HCT116 (cell line): ENCODE measurements around the gene TDP1. TPM values are rescaled to one million over a fixed set of nuclear protein-coding genes. Genes with fewer than 3 reads are reported as not detected.

Source experiments
- ATAC-seq: fragments of 200-7000 bp; cut with Tn5 transposase; 2 replicates; pipeline ENCODE4 v1.9.1; 2020; ENCODE audit warnings: mild to moderate bottlenecking, moderate library complexity
- BruUV-seq: library from RNA; stranded (reverse); fragments of 400-500 nt; replicated peaks from 2 replicates; lab custom pipeline; 2021; lab: Mats Ljungman, UMichigan
- CTCF ChIA-PET: fragments of 300-600 bp; sonication (Branson Sonifier 250); formaldehyde crosslinking; loops from one replicate; lab custom pipeline; 2021; ENCODE audit warnings: antibody characterized with exemption; lab: Charles Lee
- POLR2A ChIA-PET: fragments of 300-600, 350-600 bp; sonication (Branson Sonifier 250); formaldehyde crosslinking; loops from one replicate; lab custom pipeline; 2021; ENCODE audit warnings: antibody characterized with exemption; lab: Charles Lee
- RAD21 ChIA-PET, 2 experiments: fragments of 300-600 bp; sonication (Branson Sonifier 250); formaldehyde crosslinking; loops; one replicate each; lab custom pipeline; 2023; ENCODE audit warnings: low total read pairs in 2 of 2; ENCODE audit not compliant: uncharacterized antibody in 2 of 2, unreplicated experiment in 2 of 2, low non-redundant PET in 1 of 2; lab: Charles Lee
- DNase-seq: peaks from one replicate; pipeline ENCODE4 v3.0.0-alpha.2; 2010; ENCODE audit warnings: low read depth, low spot score
- H2AFZ ChIP-seq: fragments of 200-600 bp; shearing (Covaris generic), sonication (generic); 2 replicates; pipeline ENCODE4 v1.6.1; 2017; ENCODE audit warnings: low read depth, mixed run types, mixed read lengths, antibody characterized with exemption, low read length; ENCODE audit not compliant: poor library complexity, severe bottlenecking
- H3K27ac ChIP-seq: 2 replicates; pipeline ENCODE4 v1.5.1; 2012; ENCODE audit warnings: low read depth, low read length
- H3K27me3 ChIP-seq: fragments of 200-600 bp; sonication (generic); 2 replicates; pipeline ENCODE4 v1.6.1; 2016; ENCODE audit warnings: mixed run types, low read length, mixed read lengths; ENCODE audit not compliant: insufficient read depth
- H3K36me3 ChIP-seq, 2 experiments: fragments of 200-500 bp in 1 of 2; fragments of 200-600 bp in 1 of 2; sonication (Bioruptor generic) in 1 of 2; sonication (generic) in 1 of 2; 2 replicates each; pipeline versions ENCODE4 v1.5.1 to v1.6.1; 2014 to 2016; ENCODE audit warnings: low read length in 2 of 2, inconsistent platforms in 1 of 2, mixed read lengths in 1 of 2, mixed run types in 1 of 2; ENCODE audit not compliant: insufficient read depth in 2 of 2, control insufficient read depth in 1 of 2
- H3K4me1 ChIP-seq, 2 experiments: fragments of 200-600 bp in 1 of 2; sonication (generic) in 1 of 2; 2 replicates each; pipeline versions ENCODE4 v1.5.1 to v1.6.1; 2012 to 2017; ENCODE audit warnings: low read length in 2 of 2, inconsistent platforms in 1 of 2, mild to moderate bottlenecking in 1 of 2, mixed read lengths in 1 of 2, mixed run types in 1 of 2, moderate library complexity in 1 of 2; ENCODE audit not compliant: insufficient read depth in 2 of 2, control insufficient read depth in 1 of 2
- H3K4me2 ChIP-seq: fragments of 200-600 bp; sonication (generic); 2 replicates; pipeline ENCODE4 v1.6.1; 2017; ENCODE audit warnings: mixed run types, low read length, mixed read lengths
- H3K4me3 ChIP-seq, 2 experiments: fragments of 200-600 bp in 1 of 2; sonication (generic) in 1 of 2; replicated peaks in 1 of 2; 2 replicates each; pipeline ENCODE4 v1.5.1; 2011 to 2016; ENCODE audit warnings: low read length in 2 of 2, control low read depth in 1 of 2, low read depth in 1 of 2, mild to moderate bottlenecking in 1 of 2, mixed read lengths in 1 of 2, mixed run types in 1 of 2
- H3K79me2 ChIP-seq: fragments of 200-600 bp; sonication (generic); 2 replicates; pipeline ENCODE4 v1.6.1; 2017; ENCODE audit warnings: mild to moderate bottlenecking, mixed run types, low read length, moderate library complexity, mixed read lengths; ENCODE audit not compliant: insufficient read depth
- H3K9ac ChIP-seq: fragments of 200-600 bp; sonication (generic); 2 replicates; pipeline ENCODE4 v1.6.1; 2016; ENCODE audit warnings: low read length, mixed read lengths
- H3K9me2 ChIP-seq: fragments of 200-600 bp; sonication (generic), shearing (Covaris generic); 2 replicates; pipeline ENCODE4 v1.6.1; 2017; ENCODE audit warnings: mixed run types, mild to moderate bottlenecking, moderate library complexity; ENCODE audit not compliant: insufficient read depth
- H3K9me3 ChIP-seq, 2 experiments: fragments of 200-500 bp in 1 of 2; fragments of 200-600 bp in 1 of 2; sonication (Bioruptor generic) in 1 of 2; sonication (generic) in 1 of 2; 2 replicates each; pipeline ENCODE4 v1.6.1; 2014 to 2017; ENCODE audit warnings: low read length in 2 of 2, mixed read lengths in 2 of 2, inconsistent platforms in 1 of 2, low read depth in 1 of 2, mild to moderate bottlenecking in 1 of 2, mixed run types in 1 of 2, moderate library complexity in 1 of 2; ENCODE audit not compliant: control insufficient read depth in 1 of 2, insufficient read depth in 1 of 2
- H4K20me1 ChIP-seq: fragments of 200-600 bp; sonication (generic), shearing (Covaris generic); 2 replicates; pipeline ENCODE4 v1.6.1; 2017; ENCODE audit warnings: mixed run types, mild to moderate bottlenecking, moderate library complexity; ENCODE audit not compliant: insufficient read depth
- CBX3 ChIP-seq: IDR thresholded peaks from 2 replicates; pipeline ENCODE4 v1.6.1; 2012; ENCODE audit warnings: low read depth
- CEBPB ChIP-seq: IDR thresholded peaks from 2 replicates; pipeline ENCODE4 v1.6.1; 2012; ENCODE audit warnings: low read depth
- ELF1 ChIP-seq: IDR thresholded peaks from 2 replicates; pipeline ENCODE4 v1.6.1; 2012; ENCODE audit warnings: low read depth, borderline replicate concordance
- EZH2 ChIP-seq: fragments of 200-600 bp; sonication (generic); IDR thresholded peaks from 2 replicates; pipeline ENCODE4 v1.6.1; 2017; ENCODE audit warnings: antibody characterized with exemption, mixed run types
- EZH2phosphoT487 ChIP-seq: fragments of 200-600 bp; IDR thresholded peaks from 2 replicates; pipeline ENCODE4 v1.6.1; 2018; ENCODE audit warnings: antibody characterized with exemption, borderline replicate concordance
- FOSL1 ChIP-seq: IDR thresholded peaks from 2 replicates; pipeline ENCODE4 v1.6.1; 2012; ENCODE audit warnings: low read depth
- JUND ChIP-seq: IDR thresholded peaks from 2 replicates; pipeline ENCODE4 v1.6.1; 2012
- POLR2A ChIP-seq: IDR thresholded peaks from 2 replicates; pipeline ENCODE4 v1.7.0; 2011; ENCODE audit warnings: borderline replicate concordance; ENCODE audit not compliant: insufficient read depth, insufficient read length; ENCODE audit errors: extremely low read depth
- POLR2AphosphoS5 ChIP-seq: IDR thresholded peaks from 2 replicates; pipeline ENCODE4 v1.6.1; 2011; ENCODE audit warnings: mild to moderate bottlenecking, low read depth, low read length, moderate library complexity
- SIN3A ChIP-seq: IDR thresholded peaks from 2 replicates; pipeline ENCODE4 v1.6.1; 2012; ENCODE audit warnings: low read depth
- SP1 ChIP-seq: IDR thresholded peaks from 2 replicates; pipeline ENCODE4 v1.6.1; 2012; ENCODE audit warnings: low read depth
- SRF ChIP-seq: IDR thresholded peaks from 2 replicates; pipeline ENCODE4 v1.6.1; 2012; ENCODE audit warnings: low read depth
- YY1 ChIP-seq: IDR thresholded peaks from 2 replicates; pipeline ENCODE4 v1.6.1; 2011; ENCODE audit warnings: low read length, low read depth, moderate library complexity, mild to moderate bottlenecking; ENCODE audit not compliant: insufficient replicate concordance; ENCODE audit errors: extremely low read depth
- ZNF274 ChIP-seq: fragments of 200-500 bp; sonication (Bioruptor generic); IDR thresholded peaks from 2 replicates; pipeline ENCODE4 v1.6.1; 2014; ENCODE audit warnings: mild to moderate bottlenecking, low read depth, low read length, inconsistent platforms
- intact Hi-C: fragments of 100-400 bp; cut with micrococcal nuclease; formaldehyde crosslinking; loops from 2 replicates; pipeline ENCODE4 v1.10.0; 2022
- total RNA-seq: library from RNA; stranded (reverse); gene quantifications from one replicate; pipeline ENCODE4 v1.2.1, GENCODE V29; 2021; ENCODE audit not compliant: unreplicated experiment
- TF ChIP-seq, protein P1 (sequence below): IDR thresholded peaks from 2 replicates; pipeline ENCODE4 v1.6.1; 2012
- TF ChIP-seq, protein P2 (sequence below): IDR thresholded peaks from 2 replicates; pipeline ENCODE4 v1.6.1; 2012
- TF ChIP-seq, protein P3 (sequence below), 3 experiments: fragments of 200-600 bp in 1 of 3; sonication (generic) in 1 of 3; IDR thresholded peaks in 2 of 3; conservative IDR thresholded peaks in 1 of 3; 2 replicates each; pipeline ENCODE4 v1.5.1; 2012 to 2017; ENCODE audit warnings: low read depth in 2 of 3, low read length in 2 of 3, antibody characterized with exemption in 1 of 3, borderline replicate concordance in 1 of 3, control low read depth in 1 of 3, mild to moderate bottlenecking in 1 of 3, mixed read lengths in 1 of 3, mixed run types in 1 of 3, moderate library complexity in 1 of 3; ENCODE audit not compliant: insufficient read depth in 1 of 3
- TF ChIP-seq, protein P4 (sequence below): IDR thresholded peaks from 2 replicates; pipeline ENCODE4 v1.6.1; 2011; ENCODE audit warnings: mild to moderate bottlenecking, low read length, moderate library complexity; ENCODE audit not compliant: insufficient replicate concordance; ENCODE audit errors: extremely low read depth

The TDP1 gene
- total RNA-seq, 1 experiment from 2014 or later: 37.1 TPM

DNA sequence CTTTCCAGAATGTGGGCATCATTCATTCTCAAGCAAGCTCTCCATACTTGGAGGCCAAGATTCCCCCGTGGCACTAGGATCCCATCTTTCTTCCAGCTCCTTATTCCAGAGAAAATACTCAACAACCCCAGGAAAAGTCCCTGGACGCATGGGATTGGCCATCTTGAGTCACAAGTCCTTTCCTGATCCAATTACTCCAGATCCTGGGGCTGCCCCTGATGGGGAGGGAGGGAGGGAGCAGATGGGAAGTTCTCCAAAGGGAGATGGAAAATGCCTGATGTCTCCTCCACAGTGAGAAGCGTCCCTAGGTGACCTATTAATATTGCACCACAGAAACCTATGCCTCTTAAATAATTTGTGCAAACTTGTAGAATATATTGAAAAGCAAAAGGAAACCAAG lies 93.7 kb downstream of the TDP1 start:
- no peak overlapping the region for H3K4me3 ChIP-seq
- POLR2A ChIA-PET: interaction anchor here (0.6 kb wide), 1 partner anchor 1638 kb away, joined by 3 read pairs; no protein-coding TSS in a partner anchor
- no peaks in the 10 kb centered on the region for H3K79me2 ChIP-seq
- H3K4me2 ChIP-seq: no peak overlapping the region
- H3K27ac ChIP-seq: no peak overlapping the region
- no peaks in the 10 kb centered on the region for H3K9me3 ChIP-seq
- no peaks in the 10 kb centered on the region for H3K9me2 ChIP-seq
- 0 out of 2 replicates have a peak, but pooled peaks cover 6% of the 10 kb centered on the region for H3K27me3 ChIP-seq
- H4K20me1 ChIP-seq: no peaks in the 10 kb centered on the region
- no peak overlapping the region for H3K9ac ChIP-seq
- H3K4me1 ChIP-seq: no peaks in the 10 kb centered on the region
- intact Hi-C loops: no loop called here
- no peak overlapping the region for H2AFZ ChIP-seq
- CTCF ChIA-PET: no interaction called here
- DNase-seq (no peak), ATAC-seq (no peak)
- RAD21 ChIA-PET: no interaction called here
- no peaks in the 10 kb centered on the region for H3K36me3 ChIP-seq
- no TSS peak for BruUV-seq
- TF ChIP-seq POLR2AphosphoS5: no peak
- no peak for TF ChIP-seq ZNF274
- no peak for TF ChIP-seq CEBPB

DNA sequence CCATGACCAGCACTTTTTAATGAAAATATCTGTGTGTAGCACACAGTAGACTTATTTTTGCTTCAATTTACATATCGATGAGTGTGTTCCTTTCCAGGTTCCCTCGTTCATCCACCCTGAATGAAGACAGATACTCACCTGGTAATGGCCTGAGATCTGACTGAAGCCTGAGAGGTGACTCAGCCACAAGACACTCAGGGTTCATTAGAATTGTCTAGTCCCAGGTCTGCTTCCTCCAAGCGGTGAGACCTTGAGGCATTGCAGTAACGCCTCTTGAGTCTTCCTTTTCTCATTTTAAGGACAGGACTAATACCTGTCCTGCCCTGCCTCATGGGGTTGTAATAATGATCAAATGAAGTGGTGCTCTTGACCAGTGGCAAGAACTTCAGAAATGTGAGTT lies 94.5 kb downstream of the TDP1 start:
- no peak overlapping the region for H3K4me3 ChIP-seq
- H3K9ac ChIP-seq: no peak overlapping the region
- H3K9me3 ChIP-seq: no peaks in the 10 kb centered on the region
- TF ChIP-seq CEBPB (no peak), POLR2A (no peak), ELF1 (no peak), YY1 (no peak), FOSL1 (no peak), CBX3 (no peak), EZH2phosphoT487 (no peak), SIN3A (no peak), ZNF274 (no peak), SRF (no peak), SP1 (no peak), JUND (no peak), EZH2 (no peak), POLR2AphosphoS5 (no peak)
- TF ChIP-seq, protein P1, sequence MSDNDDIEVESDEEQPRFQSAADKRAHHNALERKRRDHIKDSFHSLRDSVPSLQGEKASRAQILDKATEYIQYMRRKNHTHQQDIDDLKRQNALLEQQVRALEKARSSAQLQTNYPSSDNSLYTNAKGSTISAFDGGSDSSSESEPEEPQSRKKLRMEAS: no peak
- TF ChIP-seq, protein P2, sequence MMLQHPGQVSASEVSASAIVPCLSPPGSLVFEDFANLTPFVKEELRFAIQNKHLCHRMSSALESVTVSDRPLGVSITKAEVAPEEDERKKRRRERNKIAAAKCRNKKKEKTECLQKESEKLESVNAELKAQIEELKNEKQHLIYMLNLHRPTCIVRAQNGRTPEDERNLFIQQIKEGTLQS: no peak
- TF ChIP-seq, protein P3, sequence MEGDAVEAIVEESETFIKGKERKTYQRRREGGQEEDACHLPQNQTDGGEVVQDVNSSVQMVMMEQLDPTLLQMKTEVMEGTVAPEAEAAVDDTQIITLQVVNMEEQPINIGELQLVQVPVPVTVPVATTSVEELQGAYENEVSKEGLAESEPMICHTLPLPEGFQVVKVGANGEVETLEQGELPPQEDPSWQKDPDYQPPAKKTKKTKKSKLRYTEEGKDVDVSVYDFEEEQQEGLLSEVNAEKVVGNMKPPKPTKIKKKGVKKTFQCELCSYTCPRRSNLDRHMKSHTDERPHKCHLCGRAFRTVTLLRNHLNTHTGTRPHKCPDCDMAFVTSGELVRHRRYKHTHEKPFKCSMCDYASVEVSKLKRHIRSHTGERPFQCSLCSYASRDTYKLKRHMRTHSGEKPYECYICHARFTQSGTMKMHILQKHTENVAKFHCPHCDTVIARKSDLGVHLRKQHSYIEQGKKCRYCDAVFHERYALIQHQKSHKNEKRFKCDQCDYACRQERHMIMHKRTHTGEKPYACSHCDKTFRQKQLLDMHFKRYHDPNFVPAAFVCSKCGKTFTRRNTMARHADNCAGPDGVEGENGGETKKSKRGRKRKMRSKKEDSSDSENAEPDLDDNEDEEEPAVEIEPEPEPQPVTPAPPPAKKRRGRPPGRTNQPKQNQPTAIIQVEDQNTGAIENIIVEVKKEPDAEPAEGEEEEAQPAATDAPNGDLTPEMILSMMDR (IDR thresholded peaks at IDR 0.05 in 2 of 3, conservative IDR thresholded peaks at IDR 0.05 in 1 of 3; ENCODE audit: borderline replicate concordance in 1 of 3, insufficient read depth in 1 of 3, low read depth in 2 of 3, low read length in 2 of 3): no peak
- TF ChIP-seq, protein P4, sequence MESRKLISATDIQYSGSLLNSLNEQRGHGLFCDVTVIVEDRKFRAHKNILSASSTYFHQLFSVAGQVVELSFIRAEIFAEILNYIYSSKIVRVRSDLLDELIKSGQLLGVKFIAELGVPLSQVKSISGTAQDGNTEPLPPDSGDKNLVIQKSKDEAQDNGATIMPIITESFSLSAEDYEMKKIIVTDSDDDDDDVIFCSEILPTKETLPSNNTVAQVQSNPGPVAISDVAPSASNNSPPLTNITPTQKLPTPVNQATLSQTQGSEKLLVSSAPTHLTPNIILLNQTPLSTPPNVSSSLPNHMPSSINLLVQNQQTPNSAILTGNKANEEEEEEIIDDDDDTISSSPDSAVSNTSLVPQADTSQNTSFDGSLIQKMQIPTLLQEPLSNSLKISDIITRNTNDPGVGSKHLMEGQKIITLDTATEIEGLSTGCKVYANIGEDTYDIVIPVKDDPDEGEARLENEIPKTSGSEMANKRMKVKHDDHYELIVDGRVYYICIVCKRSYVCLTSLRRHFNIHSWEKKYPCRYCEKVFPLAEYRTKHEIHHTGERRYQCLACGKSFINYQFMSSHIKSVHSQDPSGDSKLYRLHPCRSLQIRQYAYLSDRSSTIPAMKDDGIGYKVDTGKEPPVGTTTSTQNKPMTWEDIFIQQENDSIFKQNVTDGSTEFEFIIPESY: no peak
- DNase-seq: no peak
- no peak overlapping the region for H3K4me2 ChIP-seq
- ChIA-PET CTCF (no interaction called here), POLR2A (interaction anchor here (0.6 kb wide), 1 partner anchor 1639 kb away, joined by 3 read pairs; no protein-coding TSS in a partner anchor), RAD21 (no interaction called here)
- BruUV-seq: no TSS peak
- H3K4me1 ChIP-seq: no peaks in the 10 kb centered on the region
- H3K9me2 ChIP-seq: no peaks in the 10 kb centered on the region
- H3K27me3 ChIP-seq: 0 out of 2 replicates have a peak, but pooled peaks cover 6% of the 10 kb centered on the region
- H4K20me1 ChIP-seq: no peaks in the 10 kb centered on the region
- intact Hi-C loops: no loop called here
- no peaks in the 10 kb centered on the region for H3K36me3 ChIP-seq
- no peaks in the 10 kb centered on the region for H3K79me2 ChIP-seq
- no peak for ATAC-seq
- H3K27ac ChIP-seq: no peak overlapping the region
- no peak overlapping the region for H2AFZ ChIP-seq
